DND-41 (cell line): ENCODE results near the gene TRIP12.

Source experiments
- EZH2 ChIP-seq: IDR thresholded peaks from 3 replicates; pipeline ENCODE4 v1.6.1; 2012; ENCODE audit warnings: borderline replicate concordance, low read depth, mild to moderate bottlenecking, moderate library complexity, low read length, inconsistent platforms; ENCODE audit not compliant: severe bottlenecking
- TF ChIP-seq, protein P1 (sequence below): IDR thresholded peaks from 2 replicates; pipeline ENCODE4 v1.5.1; 2012; ENCODE audit warnings: borderline replicate concordance, low read length, moderate library complexity, mild to moderate bottlenecking; ENCODE audit not compliant: poor library complexity, severe bottlenecking; ENCODE audit errors: extremely low read depth

DNA sequence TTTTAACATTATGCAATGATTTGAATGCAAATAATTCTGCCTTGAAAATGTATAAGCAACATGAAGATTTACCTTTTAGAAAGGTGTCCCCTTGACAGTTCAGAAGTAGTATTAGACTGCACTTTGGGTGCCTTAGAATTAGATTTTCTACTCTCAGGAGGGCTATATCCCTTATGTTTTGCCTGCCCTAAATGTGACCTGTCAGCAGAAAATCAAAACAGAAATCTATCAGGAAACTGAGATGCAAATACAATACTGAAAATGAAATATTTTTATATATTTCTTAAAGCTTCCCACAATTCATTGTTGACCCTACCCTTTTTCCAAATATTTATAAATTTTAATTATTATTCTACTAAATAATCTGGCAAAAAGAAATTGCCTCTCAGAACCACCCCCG lies 61.5 kb downstream of the TRIP12 start:
- TF ChIP-seq, protein P1, sequence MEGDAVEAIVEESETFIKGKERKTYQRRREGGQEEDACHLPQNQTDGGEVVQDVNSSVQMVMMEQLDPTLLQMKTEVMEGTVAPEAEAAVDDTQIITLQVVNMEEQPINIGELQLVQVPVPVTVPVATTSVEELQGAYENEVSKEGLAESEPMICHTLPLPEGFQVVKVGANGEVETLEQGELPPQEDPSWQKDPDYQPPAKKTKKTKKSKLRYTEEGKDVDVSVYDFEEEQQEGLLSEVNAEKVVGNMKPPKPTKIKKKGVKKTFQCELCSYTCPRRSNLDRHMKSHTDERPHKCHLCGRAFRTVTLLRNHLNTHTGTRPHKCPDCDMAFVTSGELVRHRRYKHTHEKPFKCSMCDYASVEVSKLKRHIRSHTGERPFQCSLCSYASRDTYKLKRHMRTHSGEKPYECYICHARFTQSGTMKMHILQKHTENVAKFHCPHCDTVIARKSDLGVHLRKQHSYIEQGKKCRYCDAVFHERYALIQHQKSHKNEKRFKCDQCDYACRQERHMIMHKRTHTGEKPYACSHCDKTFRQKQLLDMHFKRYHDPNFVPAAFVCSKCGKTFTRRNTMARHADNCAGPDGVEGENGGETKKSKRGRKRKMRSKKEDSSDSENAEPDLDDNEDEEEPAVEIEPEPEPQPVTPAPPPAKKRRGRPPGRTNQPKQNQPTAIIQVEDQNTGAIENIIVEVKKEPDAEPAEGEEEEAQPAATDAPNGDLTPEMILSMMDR = no peak
- no peak for TF ChIP-seq EZH2
